Osteocyte (in vitro differentiated cells): Measurements from ENCODE around the gene POLD4. TPM values are rescaled to one million over a fixed set of nuclear protein-coding genes. Genes with fewer than 3 reads are reported as not detected.

Experiments used
- DNase-seq: peaks from one replicate; pipeline ENCODE4 v3.0.0; 2021; ENCODE audit warnings: mixed read lengths; ENCODE audit not compliant: unreplicated experiment; ENCODE audit errors: extremely low spot score
- H3K27ac Mint-ChIP-seq: one replicate; pipeline ENCODE4 v1.8.0; 2021; ENCODE audit warnings: mild to moderate bottlenecking, mixed read lengths; ENCODE audit not compliant: unreplicated experiment
- H3K27me3 Mint-ChIP-seq: one replicate; pipeline ENCODE4 v1.8.0; 2021; ENCODE audit warnings: mixed read lengths; ENCODE audit not compliant: unreplicated experiment
- H3K36me3 Mint-ChIP-seq: one replicate; pipeline ENCODE4 v1.8.0; 2021; ENCODE audit warnings: mixed read lengths; ENCODE audit not compliant: unreplicated experiment
- H3K4me1 Mint-ChIP-seq: one replicate; pipeline ENCODE4 v1.8.0; 2021; ENCODE audit warnings: mixed read lengths; ENCODE audit not compliant: unreplicated experiment
- H3K4me3 Mint-ChIP-seq: one replicate; pipeline ENCODE4 v1.8.0; 2021; ENCODE audit warnings: mild to moderate bottlenecking, moderate library complexity, mixed read lengths; ENCODE audit not compliant: unreplicated experiment
- H3K9me3 Mint-ChIP-seq: one replicate; pipeline ENCODE4 v1.8.0; 2021; ENCODE audit warnings: mixed read lengths; ENCODE audit not compliant: unreplicated experiment
- total RNA-seq: library from RNA; stranded (reverse); gene quantifications from 2 replicates; pipeline ENCODE4 v1.2.1, GENCODE V29; 2021
- TF ChIP-seq, protein P1 (sequence below): fragments of 200-600 bp; sonication (generic); IDR thresholded peaks from 2 replicates; pipeline ENCODE4 v1.5.0; 2021; ENCODE audit warnings: antibody characterized with exemption, mild to moderate bottlenecking, moderate library complexity

The POLD4 gene
- total RNA-seq, 1 donor from 2014 or later = 64.0 TPM

GRCh38 chr11:67306769-67307544 lies 46.4 kb downstream of the POLD4 start:
- Mint-ChIP-seq H3K27ac (no peak overlapping the region), H3K9me3 (no peaks in the 10 kb centered on the region), H3K4me3 (no peak overlapping the region), H3K4me1 (peaks cover 18% of the 10 kb centered on the region), H3K36me3 (no peaks in the 10 kb centered on the region), H3K27me3 (no peaks in the 10 kb centered on the region)
- DNase-seq = no peak
- TF ChIP-seq, protein P1, sequence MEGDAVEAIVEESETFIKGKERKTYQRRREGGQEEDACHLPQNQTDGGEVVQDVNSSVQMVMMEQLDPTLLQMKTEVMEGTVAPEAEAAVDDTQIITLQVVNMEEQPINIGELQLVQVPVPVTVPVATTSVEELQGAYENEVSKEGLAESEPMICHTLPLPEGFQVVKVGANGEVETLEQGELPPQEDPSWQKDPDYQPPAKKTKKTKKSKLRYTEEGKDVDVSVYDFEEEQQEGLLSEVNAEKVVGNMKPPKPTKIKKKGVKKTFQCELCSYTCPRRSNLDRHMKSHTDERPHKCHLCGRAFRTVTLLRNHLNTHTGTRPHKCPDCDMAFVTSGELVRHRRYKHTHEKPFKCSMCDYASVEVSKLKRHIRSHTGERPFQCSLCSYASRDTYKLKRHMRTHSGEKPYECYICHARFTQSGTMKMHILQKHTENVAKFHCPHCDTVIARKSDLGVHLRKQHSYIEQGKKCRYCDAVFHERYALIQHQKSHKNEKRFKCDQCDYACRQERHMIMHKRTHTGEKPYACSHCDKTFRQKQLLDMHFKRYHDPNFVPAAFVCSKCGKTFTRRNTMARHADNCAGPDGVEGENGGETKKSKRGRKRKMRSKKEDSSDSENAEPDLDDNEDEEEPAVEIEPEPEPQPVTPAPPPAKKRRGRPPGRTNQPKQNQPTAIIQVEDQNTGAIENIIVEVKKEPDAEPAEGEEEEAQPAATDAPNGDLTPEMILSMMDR = no peak

- no peaks in the 10 kb centered on the region for H3K36me3 Mint-ChIP-seq
- H3K4me1 Mint-ChIP-seq = peaks cover 20% of the 10 kb centered on the region
- peak overlapping the region; percentile 29 for H3K4me3 Mint-ChIP-seq
- no peaks in the 10 kb centered on the region for H3K9me3 Mint-ChIP-seq
- peak overlapping the region; percentile 29 for H3K27ac Mint-ChIP-seq
- TF ChIP-seq, protein P1 = no peak
- H3K27me3 Mint-ChIP-seq = no peaks in the 10 kb centered on the region
- DNase-seq = no peak
These were observed 48.7 kb downstream of the POLD4 start for GRCh38 chr11:67304511-67305113.

DNA sequence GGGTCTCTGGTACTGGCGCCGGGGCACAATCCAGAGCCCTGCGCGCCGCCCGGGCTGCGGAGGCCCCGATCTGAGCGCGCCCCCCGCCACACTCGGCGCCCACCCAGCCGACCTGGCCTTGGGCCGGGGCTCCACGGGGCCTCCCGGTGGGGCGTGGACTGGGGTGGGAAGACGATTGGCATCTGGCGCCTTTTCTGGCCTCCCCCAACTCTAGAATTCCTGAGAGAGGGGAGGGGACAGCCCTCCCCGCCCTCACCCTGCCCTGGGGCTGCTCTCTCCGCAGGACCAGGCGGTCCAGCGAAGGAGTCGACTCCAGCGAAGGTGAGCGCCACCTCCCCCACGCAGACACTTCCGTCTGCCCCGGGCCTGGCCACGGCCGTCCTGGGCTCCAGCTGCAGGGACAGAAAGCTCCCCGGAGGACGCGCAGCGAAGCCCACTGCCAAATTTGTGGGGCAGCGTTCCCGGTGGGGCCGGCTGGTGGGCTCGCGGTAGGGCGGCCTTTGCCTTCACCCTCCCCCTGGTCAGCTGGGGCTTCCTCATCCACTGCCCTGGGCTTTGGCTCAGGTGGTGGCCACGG lies 49.4 kb downstream of the POLD4 start:
- Mint-ChIP-seq H3K27me3 (no peaks in the 10 kb centered on the region), H3K4me3 (peak overlapping the region; percentile 63), H3K36me3 (peaks cover 2% of the 10 kb centered on the region), H3K9me3 (no peaks in the 10 kb centered on the region), H3K4me1 (peaks cover 20% of the 10 kb centered on the region), H3K27ac (no peak overlapping the region)
- no peak for DNase-seq
- TF ChIP-seq, protein P1 = no peak

DNA sequence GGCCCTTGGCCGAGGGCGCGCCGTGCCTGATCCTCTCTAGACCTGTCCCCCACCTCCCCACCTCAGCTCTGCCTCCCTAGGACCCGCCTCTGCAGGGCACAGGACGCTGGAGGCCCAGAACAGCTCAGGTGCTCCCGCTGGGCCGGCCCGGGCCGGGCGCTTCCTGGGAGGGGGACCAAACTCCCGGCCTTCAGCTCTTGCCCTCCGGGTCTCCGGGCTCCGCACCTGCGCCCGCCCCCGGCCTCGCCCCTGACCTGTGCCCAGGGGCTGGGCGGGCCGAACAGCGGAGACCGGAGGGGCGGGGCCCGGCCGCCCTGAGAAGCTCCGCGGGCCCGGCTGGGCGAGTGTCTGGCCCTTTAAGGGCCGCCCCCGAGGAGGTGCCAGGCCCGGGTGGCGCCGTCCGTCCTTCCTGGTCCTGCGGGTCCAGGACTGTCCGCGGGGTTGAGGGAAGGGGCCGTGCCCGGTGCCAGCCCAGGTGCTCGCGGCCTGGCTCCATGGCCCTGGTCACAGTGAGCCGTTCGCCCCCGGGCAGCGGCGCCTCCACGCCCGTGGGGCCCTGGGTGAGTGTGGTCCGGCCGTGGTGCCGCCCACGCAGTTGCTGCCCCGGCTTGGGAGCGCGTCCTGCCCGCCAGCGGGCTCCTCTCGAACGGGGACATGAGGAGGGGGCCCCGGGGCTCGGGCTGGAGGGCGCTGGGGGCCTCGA lies 50.1 kb downstream of the POLD4 start, which contains the start of gene SSH3:
Gene SSH3 (plus strand): TSS at position 399 of the 703 bp plus-strand sequence. CDS start 96 bp downstream, at position 495.
- H3K27ac Mint-ChIP-seq = peak within 1 kb of the TSS; percentile 71
- H3K27me3 Mint-ChIP-seq = no peaks in the 10 kb centered on the region
- H3K4me1 Mint-ChIP-seq = peaks cover 20% of the 10 kb centered on the region
- TF ChIP-seq, protein P1 = no peak
- H3K9me3 Mint-ChIP-seq = no peaks in the 10 kb centered on the region
- H3K36me3 Mint-ChIP-seq = peaks cover 8% of the 10 kb centered on the region
- H3K4me3 Mint-ChIP-seq = peak within 1 kb of the TSS; percentile 63
- DNase-seq = no peak
